Testis (tissue), 2 donors: Measurements from ENCODE around the gene ATP2B3.

ENCODE experiments used
- POLR2A ChIP-seq: fragments of 450-650 bp; IDR thresholded peaks from one replicate; pipeline ENCODE4 v1.6.1; 2017; ENCODE audit warnings: antibody characterized with exemption, mild to moderate bottlenecking, moderate library complexity
- TF ChIP-seq, protein P1 (sequence below), 3 experiments: fragments of 450-650 bp in 2 of 3; fragments of 200-600 bp in 1 of 3; sonication (generic) in 1 of 3; IDR thresholded peaks; one replicate each; pipeline ENCODE4 v1.5.1; 2016 to 2019; ENCODE audit warnings: antibody characterized with exemption in 3 of 3, mild to moderate bottlenecking in 2 of 3, moderate library complexity in 1 of 3

DNA sequence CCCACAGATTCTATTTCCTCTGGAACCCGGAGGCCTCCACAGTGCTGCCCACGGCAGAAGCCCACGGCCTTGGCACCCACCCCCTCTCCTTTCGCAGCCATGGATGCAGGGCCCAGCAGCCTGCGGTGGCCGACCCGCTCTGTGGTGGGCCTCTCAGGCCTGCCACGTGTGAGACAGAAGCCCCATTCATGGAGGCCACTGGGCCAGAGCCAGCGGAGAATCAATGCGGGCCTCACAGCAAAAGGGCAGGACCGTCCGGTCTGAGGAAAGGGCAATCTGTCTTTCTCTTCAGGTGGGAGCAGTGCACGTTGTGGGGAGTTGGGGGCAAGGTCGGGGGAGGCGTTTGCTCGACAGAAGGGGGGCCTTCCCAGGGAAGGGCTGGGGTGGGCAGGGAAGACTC, 38.7 kb upstream of the ATP2B3 start:
- TF ChIP-seq, protein P1, sequence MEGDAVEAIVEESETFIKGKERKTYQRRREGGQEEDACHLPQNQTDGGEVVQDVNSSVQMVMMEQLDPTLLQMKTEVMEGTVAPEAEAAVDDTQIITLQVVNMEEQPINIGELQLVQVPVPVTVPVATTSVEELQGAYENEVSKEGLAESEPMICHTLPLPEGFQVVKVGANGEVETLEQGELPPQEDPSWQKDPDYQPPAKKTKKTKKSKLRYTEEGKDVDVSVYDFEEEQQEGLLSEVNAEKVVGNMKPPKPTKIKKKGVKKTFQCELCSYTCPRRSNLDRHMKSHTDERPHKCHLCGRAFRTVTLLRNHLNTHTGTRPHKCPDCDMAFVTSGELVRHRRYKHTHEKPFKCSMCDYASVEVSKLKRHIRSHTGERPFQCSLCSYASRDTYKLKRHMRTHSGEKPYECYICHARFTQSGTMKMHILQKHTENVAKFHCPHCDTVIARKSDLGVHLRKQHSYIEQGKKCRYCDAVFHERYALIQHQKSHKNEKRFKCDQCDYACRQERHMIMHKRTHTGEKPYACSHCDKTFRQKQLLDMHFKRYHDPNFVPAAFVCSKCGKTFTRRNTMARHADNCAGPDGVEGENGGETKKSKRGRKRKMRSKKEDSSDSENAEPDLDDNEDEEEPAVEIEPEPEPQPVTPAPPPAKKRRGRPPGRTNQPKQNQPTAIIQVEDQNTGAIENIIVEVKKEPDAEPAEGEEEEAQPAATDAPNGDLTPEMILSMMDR (IDR thresholded peaks at IDR 0.05), result no peak
- no peak for TF ChIP-seq POLR2A
